Measurements from ENCODE around the gene RHD. TPM values are rescaled to one million over a fixed set of nuclear protein-coding genes. Genes with fewer than 3 reads are reported as not detected.

RHD gene
- total RNA-seq, 6 donors from 2014 or later: 0.15 to 1.0 TPM; not detected in 4

DNA sequence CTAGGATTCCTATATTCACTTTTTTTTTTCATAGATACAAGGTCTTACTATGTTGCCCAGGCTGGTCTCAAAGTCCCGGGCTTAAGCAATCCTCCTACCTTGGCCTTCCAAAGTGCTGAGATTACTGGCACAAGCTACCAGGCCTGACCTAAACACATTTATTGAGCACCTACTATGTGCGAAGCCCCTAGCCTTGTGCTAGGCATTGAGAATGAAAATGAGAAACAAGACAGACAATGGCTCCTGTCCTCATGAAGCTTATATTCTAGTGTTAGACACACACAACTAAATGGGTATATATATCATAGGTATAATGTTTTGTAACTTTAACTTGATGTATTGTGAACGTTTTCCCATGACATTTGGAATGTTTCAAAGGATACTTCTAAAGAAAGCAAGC, 77.3 kb downstream of the RHD start:
- 90 to 99% methylated on average over 3 of the region's 3 CpGs for WGBS, 2 donors
- no peak for TF ChIP-seq POLR2AphosphoS5 (IDR thresholded peaks at IDR 0.05)
- no peak for TF ChIP-seq EP300 (IDR thresholded peaks at IDR 0.05)
- TF ChIP-seq, protein P1, sequence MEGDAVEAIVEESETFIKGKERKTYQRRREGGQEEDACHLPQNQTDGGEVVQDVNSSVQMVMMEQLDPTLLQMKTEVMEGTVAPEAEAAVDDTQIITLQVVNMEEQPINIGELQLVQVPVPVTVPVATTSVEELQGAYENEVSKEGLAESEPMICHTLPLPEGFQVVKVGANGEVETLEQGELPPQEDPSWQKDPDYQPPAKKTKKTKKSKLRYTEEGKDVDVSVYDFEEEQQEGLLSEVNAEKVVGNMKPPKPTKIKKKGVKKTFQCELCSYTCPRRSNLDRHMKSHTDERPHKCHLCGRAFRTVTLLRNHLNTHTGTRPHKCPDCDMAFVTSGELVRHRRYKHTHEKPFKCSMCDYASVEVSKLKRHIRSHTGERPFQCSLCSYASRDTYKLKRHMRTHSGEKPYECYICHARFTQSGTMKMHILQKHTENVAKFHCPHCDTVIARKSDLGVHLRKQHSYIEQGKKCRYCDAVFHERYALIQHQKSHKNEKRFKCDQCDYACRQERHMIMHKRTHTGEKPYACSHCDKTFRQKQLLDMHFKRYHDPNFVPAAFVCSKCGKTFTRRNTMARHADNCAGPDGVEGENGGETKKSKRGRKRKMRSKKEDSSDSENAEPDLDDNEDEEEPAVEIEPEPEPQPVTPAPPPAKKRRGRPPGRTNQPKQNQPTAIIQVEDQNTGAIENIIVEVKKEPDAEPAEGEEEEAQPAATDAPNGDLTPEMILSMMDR (IDR thresholded peaks at IDR 0.05): no peak
- no peak for TF ChIP-seq POLR2A (IDR thresholded peaks at IDR 0.05)

DNA sequence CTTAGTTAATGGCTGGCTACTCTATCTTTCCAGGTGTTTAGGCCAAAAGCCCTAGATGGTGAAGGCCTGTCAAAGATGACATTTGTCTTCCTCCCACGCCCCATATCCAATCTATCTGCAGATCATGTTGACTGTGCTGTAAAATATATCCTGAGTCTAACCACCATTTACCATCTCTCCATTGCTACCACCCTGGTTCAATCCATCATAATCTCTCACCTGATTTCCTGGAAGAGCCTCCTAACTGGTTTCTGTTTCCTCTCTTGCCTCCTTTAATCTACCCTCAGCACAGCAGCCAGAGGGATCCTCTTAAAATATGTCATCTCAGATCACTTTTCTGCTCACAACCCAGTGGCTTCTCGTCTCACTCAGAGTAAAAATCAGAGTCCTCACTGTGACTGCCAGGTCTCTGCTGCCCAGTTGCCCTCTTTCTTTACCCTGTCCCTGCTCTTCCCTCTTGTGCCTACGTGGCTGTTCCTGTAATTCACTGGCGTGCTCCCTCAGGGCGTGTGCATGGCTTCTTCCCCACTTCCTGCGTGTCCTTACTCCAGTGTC, 83.6 kb downstream of the RHD start:
- no peak overlapping the region for H3K4me3 ChIP-seq
- H3K36me3 ChIP-seq: peaks cover 8 to 90% (median 58%) of the 10 kb centered on the region in 4 donors
- no peak overlapping the region for H3K27ac ChIP-seq
- no peaks in the 10 kb centered on the region for H3K27me3 ChIP-seq
- H3K9me3 ChIP-seq: no peaks in the 10 kb centered on the region
- no peaks in the 10 kb centered on the region for H3K4me1 ChIP-seq
- no peak for ATAC-seq (ENCODE audit: low FRiP score in 2 of 2)
- 73% methylated on average over 6 of the region's 6 CpGs for WGBS, 2 donors
- TF ChIP-seq POLR2A (IDR thresholded peaks at IDR 0.05) (no peak), POLR2AphosphoS5 (IDR thresholded peaks at IDR 0.05) (no peak), EP300 (IDR thresholded peaks at IDR 0.05) (no peak)
- TF ChIP-seq, protein P1 (IDR thresholded peaks at IDR 0.05): no peak
- no peak for DNase-seq

More for the DNA sequence above, 77.3 kb downstream of the RHD start:
- Histone ChIP-seq H3K36me3 (peaks cover 14 to 82% (median 30%) of the 10 kb centered on the region in 4 donors), H3K27me3 (no peaks in the 10 kb centered on the region), H3K9me3 (no peaks in the 10 kb centered on the region), H3K4me1 (no peaks in the 10 kb centered on the region), H3K4me3 (no peak overlapping the region), H3K27ac (no peak overlapping the region)
- DNase-seq (no peak), ATAC-seq (ENCODE audit: low FRiP score in 2 of 2) (no peak)

DNA sequence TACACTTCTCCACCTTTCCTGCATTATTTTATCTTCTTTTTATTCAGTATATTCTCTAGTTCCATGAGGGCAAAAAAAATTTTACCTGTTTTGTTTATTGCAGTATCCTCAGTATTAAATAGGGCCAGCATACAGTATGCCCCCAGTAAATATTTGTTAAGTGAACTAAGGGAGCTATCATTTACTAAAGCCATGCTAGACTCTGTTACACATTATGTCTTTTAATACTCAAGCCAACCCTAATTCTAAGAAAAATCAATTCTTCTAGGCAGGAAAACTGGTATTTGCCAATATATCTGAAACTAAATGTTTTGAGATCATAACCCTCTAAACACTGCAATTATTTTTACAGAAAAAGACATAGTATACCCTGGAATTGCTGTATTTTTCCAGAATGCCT, 84.1 kb downstream of the RHD start:
- Histone ChIP-seq H3K4me3 (no peak overlapping the region), H3K9me3 (no peaks in the 10 kb centered on the region), H3K36me3 (peaks cover 8 to 95% (median 63%) of the 10 kb centered on the region in 4 donors), H3K27ac (no peak overlapping the region), H3K27me3 (no peaks in the 10 kb centered on the region), H3K4me1 (no peaks in the 10 kb centered on the region)
- no peak for TF ChIP-seq POLR2A (IDR thresholded peaks at IDR 0.05)
- TF ChIP-seq, protein P1 (IDR thresholded peaks at IDR 0.05): no peak
- no peak for TF ChIP-seq EP300 (IDR thresholded peaks at IDR 0.05)
- TF ChIP-seq POLR2AphosphoS5 (IDR thresholded peaks at IDR 0.05): no peak
- DNase-seq (no peak), ATAC-seq (ENCODE audit: low FRiP score in 2 of 2) (no peak)

DNA sequence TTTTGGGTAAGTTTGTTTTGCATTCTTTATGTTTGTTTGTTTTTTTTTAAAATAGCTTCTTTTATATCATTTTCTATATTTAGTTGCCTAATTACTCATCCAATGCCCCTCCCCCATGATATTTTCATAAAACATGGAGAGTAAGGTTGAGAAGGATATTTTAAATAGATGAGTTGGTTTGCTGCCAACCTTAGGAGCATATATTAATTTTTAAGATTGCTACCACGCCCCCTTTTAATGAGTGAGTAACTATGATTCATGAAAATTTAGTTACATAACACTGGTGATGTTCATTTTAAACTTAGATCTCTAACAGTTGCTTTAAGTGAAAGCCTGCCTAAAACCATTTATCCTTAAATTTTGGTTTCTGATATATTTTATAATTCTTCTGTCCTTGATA, 84.5 kb downstream of the RHD start:
- H3K4me3 ChIP-seq: no peak overlapping the region
- ATAC-seq (ENCODE audit: low FRiP score in 2 of 2) (no peak), DNase-seq (no peak)
- H3K27ac ChIP-seq: no peak overlapping the region
- 89 to 95% methylated on average over 1 of the region's 1 CpG for WGBS, 2 donors
- no peaks in the 10 kb centered on the region for H3K4me1 ChIP-seq
- peaks cover 8 to 95% (median 64%) of the 10 kb centered on the region in 4 donors for H3K36me3 ChIP-seq
- H3K27me3 ChIP-seq: no peaks in the 10 kb centered on the region
- no peaks in the 10 kb centered on the region for H3K9me3 ChIP-seq
- TF ChIP-seq POLR2A (IDR thresholded peaks at IDR 0.05): no peak
- TF ChIP-seq POLR2AphosphoS5 (IDR thresholded peaks at IDR 0.05): no peak

DNA sequence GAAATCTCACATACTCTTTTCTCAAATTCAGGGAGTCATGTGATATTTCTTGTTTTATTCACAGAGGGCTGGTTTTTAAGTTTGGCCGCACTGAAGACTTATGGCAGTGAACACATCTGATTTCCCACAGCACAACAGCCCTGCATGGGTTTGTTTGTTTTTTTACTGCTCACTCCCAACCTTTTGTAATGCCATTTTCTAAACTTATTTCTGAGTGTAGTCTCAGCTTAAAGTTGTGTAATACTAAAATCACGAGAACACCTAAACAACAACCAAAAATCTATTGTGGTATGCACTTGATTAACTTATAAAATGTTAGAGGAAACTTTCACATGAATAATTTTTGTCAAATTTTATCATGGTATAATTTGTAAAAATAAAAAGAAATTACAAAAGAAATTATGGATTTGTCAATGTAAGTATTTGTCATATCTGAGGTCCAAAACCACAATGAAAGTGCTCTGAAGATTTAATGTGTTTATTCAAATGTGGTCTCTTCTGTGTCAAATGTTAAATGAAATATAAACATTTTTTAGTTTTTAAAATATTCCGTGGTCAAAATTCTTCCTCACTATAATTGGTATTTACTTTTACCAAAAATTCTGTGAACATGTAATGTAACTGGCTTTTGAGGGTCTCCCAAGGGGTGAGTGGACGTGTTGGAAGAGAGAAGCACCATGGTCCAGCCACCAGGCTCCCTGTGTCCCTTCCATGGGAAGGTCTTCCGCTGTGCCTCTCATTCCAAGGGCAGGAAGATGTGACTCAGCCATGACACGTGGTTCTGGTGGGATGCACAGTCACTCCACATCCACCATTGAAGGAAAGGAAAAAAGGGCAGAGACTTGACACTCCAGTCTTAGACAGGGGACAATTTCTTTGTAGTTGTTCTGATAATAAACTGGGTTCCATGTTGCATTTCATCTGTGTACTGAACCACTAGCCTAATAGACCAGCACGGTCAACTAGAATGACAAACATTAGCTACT, 88.6 kb downstream of the RHD start:
- ATAC-seq (ENCODE audit: low FRiP score in 2 of 2) (no peak), DNase-seq (no peak)
- Histone ChIP-seq H3K27me3 (no peaks in the 10 kb centered on the region), H3K4me3 (no peak overlapping the region), H3K4me1 (no peaks in the 10 kb centered on the region), H3K27ac (peak overlapping the region in 1 of 4 donors; percentile 42), H3K9me3 (no peaks in the 10 kb centered on the region), H3K36me3 (peaks cover 0 to 61% (median 36%) of the 10 kb centered on the region in 4 donors)
- TF ChIP-seq, protein P1 (IDR thresholded peaks at IDR 0.05): no peak
- TF ChIP-seq POLR2AphosphoS5 (IDR thresholded peaks at IDR 0.05) (no peak), EP300 (IDR thresholded peaks at IDR 0.05) (no peak)
- WGBS, 2 donors: 86 to 95% methylated on average over 7 of the region's 7 CpGs
